Germinal center (tissue), 1 donor: ENCODE measurements around the gene GUCY1A2.

ENCODE experiments used
- DNase-seq: peaks from one replicate; pipeline ENCODE4 v3.0.0; 2012; ENCODE audit warnings: mixed read lengths, low spot score

GUCY1A2 gene

DNA sequence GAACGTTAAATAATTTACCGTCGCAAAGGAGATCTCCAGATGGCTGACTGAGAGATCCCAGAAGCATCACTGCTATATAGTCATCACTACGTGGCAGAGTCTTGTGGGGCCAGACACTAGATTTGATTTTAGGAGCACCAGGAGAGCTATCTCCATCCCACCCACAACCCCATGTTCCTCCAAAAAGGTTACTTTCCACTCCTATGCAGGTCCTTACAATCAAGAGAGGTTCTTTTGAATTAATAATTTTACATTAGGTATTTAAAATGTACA is 19.4 kb downstream of the GUCY1A2 start:
- no peak for DNase-seq

DNA sequence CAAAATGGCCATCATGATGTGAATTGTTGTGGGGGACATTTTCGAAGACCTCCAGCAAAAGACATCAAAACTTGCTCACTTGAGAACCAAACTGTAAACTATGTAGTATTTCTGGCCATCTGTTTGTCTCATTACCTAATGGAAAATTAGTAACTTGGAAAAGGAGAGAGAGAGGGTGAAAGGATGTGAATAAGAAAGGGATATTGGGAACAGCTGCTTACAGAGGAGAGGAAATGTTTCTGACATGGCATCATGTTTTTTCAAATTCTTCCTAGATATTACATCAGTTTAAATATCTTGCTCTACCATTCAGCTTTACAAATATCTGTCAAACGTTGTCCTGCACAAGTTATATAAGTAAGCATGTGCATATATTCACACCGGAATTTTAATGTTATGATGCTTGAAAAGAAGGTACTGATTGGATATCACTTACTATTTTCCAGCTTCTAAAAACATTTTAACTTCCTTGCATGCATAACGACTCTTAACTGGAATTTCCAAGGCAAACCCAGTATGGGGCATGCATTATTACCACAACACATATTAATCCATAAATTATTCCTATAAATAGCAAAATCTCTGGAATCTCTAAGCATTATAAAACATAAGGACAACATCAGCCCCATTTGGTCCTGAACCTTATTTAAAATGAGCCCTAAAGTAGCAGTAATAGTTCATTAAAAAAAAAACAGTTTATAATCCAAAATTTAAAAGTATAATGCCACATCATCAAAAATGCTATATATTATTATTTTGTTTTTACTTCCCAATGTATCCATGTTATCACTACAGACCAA is 20.0 kb downstream of the GUCY1A2 start:
- no peak for DNase-seq

DNA sequence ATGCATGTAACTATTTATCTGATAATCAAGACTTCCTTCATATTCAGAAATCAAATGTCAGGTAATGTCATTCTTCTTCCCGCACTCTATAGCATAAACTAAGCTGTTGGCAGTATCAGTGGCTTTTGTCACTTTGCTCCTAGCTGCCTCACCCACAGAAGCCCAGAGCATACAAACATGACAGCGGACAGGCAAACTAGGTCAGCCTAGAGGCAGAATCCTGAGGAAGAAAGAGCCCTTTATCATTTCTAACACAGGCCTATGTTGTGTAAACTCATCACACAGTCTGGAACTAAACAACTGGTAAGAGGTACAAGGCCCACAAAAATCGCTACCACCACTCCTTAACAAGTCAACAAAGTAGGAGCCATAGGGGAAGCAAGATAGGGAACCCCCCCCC is 21.0 kb downstream of the GUCY1A2 start:
- no peak for DNase-seq

DNA sequence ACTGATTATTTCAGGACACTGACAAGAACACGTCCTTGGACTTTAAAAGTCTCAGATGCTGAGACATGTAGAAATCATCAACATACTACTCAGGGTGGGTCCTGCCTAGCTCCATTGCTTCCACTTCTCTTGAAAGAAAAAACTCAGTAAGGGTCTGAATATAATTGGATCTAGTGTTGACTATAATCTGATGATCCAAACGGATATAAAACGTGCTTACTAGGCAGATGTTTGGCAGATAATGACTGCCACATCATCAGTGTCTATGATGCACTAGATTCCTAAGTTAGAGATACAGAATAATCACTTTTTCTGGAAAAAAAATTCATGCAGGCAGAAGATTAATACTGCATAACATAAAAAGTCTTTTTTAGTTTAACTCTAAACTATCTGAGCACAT is 21.6 kb downstream of the GUCY1A2 start:
- DNase-seq, result no peak

DNA sequence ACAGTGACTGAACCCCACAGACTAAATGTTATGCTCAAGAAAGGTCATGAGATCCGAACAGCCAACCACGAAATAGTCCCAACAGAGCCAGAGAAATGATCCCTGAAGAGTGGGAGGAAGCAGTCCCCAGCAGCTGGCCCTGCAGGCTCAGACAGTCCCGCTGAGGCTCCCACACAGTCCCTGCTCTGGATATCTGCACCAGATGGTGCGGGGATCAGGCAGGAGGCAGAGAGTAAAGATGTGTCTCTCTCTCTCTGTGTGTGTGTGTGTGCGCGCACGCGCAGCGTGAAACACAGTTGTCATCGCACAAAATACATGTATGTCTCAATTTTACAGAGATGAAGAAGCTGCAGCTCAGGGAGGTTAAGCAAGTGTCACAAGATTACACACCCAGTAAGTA is 27.9 kb downstream of the GUCY1A2 start:
- no peak for DNase-seq

DNA sequence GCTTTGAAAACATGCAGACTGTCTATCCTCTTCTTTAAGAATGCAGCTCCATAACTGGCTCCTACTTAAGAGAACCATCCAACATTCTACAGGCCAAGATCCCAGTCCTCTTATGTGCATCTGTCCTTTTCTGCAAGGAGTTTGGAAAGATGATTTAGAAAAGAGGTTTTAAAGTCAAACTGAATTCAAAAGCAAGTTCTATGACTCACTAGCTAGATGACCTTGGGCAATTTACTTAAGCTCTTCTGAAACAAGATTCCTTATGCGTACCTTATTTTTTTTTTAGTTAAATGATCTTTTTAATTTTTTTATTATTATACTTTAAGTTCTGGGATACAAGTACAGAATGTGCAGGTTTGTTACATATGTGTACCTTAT is 29.2 kb downstream of the GUCY1A2 start:
- no peak for DNase-seq

DNA sequence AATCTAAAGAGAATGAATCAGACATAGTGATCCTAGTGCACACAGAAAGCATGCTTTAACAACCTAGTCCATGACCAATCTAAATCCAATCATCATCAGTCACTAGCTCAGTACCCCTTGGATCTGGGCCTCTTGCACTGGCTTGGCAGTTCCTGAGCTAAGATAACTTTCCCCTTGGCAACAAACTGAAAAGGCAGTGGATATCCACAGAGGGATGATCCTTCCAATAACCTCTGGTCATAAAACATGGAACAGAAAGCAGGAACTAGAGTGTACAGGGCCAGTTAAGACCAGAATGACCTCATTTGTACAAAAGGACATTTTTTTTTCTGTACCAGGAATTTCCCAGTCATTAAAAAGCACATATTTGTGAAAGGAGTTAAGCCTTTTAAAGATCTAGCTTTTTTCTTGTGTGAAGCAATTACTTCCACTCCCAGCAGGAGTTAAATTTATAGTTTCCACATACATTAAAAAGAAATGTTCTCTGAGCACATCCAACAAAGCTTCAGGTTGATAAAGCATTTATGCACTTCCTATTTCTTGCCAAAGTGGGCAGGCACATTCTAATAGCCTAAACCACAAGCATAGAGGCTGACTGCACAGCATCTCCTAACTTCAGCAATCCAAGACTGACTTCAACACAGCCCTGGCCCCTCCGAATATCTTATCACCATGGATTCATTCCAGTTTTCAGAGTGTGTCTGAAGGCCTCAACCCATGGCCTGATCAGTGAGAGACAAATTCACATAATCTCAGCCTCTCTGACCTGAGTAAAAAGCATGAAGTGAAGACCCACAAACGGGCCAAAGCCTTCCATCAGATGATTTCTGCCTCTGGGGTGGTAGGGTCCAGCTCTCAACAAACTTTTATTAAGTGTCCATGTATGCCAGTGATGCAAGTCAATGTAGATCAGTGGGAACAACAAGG is 29.9 kb downstream of the GUCY1A2 start:
- DNase-seq, result no peak

DNA sequence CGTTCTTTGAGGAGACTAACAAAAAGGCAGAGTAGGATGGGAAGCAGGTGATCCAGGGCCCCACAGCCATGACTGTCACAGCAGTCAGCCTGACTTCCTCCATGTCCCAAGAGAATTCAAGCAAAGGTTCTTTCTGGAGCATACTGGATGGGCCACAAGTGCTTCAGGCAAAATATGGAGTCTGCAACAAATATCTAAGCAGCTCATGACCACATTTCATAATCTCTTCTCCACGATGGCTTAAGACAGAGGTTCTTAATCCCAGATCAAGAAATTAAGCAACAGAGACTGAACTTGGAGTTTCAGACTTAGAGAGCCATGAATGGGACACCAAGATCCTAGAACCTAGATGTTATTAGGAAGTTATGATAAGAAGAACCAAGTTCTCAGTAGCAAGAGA is 31.6 kb downstream of the GUCY1A2 start:
- DNase-seq, result no peak

DNA sequence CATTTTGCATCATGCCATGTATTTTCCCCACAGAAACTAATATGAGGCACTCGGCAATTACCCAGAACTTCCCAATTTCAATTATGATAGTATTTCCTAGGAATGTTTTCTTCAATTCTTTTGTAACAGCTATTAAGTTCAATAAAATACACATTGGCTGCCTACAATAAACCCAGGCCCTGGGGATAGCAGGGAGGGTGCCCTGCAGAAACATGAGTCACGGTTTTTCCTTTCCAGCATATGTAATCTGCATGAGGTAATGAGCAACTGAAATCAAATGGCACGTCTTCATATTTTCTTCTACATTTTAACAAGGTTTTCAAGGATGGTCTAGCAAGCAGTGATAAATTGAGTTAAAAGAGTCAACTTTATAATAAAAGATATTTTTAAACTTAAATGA is 32.0 kb downstream of the GUCY1A2 start:
- no peak for DNase-seq

DNA sequence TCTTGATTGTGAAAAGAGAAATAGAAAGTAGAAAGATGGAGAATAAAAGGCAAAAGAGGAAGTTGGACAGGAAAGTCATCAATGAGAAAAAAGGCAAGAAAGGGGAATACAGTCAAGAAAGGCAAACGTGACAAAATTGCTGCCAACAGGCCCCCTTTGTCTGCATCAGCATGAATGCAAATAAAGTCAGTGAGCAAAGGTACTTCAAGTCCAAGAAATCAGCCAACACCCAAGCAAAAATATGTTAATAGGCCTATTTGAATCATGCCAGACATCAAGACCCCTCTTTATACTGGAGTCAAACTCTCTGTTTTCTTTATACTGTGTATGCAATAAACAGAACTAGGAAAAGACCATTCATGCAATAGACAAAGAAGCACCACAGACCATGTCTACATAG is 34.3 kb downstream of the GUCY1A2 start:
- DNase-seq, result no peak

DNA sequence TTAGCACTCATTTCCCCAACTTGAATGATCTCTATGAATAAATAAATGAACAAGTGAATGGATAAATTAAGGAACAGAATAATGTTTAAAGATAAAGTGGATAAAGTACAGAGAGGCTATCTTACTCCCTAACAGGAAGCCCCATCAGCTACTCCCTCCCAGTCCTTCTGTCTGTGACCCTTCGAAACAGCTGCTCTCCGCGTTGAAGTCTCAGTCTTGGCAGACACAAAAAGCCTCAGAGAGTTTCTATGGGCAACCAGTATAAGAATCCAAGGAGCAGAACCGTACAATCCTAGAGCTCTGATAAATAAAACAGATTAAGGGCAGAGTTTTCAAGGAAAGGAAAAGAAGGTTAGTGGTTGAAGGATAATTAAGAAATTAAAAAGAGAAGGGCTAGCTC is 35.0 kb downstream of the GUCY1A2 start:
- no peak for DNase-seq

DNA sequence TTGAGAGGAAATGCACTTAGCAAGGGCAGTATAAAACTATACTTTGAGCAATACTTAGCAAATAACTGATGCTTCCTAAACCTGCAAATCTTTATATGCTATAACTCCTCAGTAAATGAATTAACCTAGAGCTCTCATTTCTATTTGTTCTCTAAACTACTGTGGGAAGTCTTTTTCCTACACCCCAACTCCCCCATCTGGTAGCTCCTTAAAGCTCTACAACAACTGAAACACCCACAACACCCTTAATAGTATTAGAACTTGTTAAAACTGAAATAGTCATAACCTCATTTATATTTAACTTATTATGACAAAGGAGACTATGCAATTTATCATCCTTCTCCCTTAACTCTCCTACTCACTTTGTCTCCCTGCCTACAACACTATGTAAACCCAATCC is 43.4 kb downstream of the GUCY1A2 start:
- no peak for DNase-seq

DNA sequence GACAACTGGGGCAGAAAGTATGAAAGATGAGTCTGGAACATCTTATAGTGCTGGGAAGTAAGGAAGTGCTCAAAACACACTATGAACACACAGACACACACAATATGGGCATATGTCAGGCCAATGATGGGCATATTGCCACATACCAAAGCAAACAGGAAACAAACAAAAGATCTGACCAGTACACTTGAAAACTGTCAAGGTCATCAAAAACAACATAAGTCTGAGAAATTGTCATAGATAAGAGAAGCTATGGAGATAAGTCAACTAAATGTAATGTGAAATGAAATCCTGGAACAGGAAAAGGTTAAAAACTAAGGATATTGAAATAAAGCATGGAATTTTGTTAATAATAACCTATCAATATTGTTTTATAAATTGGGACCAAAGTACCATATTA is 46.4 kb downstream of the GUCY1A2 start:
- DNase-seq, result no peak

DNA sequence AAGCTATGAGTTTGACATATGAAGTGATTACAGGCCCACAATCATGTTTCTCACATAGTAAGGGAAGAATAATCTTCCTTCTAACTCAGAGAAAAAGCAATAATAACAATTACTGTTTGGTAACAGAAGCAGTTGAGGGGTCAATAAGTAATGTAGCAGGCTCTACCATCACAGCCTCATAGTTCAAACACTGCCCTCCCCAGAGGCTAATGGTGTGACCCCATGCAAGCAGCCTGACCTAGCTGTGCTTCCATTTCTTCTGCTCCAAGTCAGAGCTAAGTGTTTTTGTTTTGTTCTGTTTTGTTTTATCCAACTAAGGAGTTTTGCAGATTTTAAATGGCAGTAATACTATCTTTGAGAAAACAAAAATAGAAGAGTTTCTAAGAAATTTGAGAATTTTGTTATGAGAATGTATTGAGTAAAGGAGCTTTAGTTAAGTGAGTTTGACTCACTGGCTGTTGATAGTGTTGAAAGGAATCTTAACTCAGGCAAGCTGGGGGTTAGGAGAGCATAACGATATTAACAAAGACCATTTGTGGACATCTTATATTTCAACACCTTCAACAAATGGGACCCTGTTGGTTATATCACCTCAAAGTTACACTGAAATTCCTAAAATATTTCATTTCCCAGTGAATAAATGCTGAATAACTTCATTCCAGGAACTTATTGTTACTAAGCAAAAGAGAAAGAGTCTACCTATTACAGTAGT is 48.5 kb downstream of the GUCY1A2 start:
- DNase-seq, result no peak

DNA sequence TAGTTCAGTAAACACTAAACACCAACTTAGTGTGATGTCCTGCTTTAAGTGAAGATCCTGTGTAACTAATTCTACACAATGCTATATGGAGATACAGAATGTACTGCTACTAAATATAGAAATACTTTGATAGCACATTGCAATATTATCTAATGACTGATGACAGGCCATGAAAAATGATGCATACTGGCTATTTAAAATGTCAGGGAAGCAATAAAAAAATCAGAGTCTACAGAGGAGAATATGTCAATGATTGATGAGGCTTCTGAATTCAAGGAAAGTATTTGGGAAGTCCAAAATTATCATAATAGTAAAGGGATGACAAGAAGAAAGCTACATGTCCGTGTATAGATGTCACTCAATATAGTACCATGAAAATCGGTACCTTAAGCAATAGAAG is 55.3 kb downstream of the GUCY1A2 start:
- no peak for DNase-seq

DNA sequence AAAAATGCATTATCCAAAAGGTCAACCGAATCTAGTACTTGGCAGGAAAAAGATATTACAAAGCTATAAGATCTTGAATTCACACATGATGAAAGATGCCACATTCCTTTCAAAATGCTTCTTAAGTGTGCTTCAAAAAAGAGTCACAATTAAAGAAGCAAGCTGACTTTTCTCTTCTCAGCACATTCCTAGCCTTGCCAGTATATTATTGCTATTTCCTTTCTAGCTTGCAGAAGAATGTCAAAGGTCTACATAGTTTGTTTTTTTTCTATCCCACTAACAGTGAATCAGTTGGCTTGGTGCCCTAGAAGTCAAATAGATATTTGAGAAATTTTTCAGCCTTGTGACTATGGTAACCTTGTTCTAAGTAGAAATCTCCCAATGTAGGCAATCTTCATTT is 56.8 kb downstream of the GUCY1A2 start:
- no peak for DNase-seq

DNA sequence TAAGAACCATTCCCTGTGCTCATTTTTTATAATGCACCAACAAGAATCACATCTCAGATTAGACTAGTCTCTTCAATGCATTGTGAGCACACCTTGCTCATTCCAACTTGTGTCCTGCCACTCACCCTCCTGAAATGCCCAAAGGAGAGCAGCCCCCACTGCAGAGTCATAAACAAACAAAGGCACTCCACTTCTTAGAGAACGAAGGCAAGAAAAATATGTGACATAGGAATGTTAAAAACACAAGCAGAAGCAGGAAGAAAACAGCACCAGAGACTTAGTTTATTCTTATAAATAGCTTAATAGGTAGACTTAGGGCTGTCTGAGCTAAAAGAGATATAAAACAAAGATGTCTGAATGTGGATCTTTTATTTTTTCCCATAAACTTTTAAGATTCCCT is 57.2 kb downstream of the GUCY1A2 start:
- DNase-seq, result no peak

DNA sequence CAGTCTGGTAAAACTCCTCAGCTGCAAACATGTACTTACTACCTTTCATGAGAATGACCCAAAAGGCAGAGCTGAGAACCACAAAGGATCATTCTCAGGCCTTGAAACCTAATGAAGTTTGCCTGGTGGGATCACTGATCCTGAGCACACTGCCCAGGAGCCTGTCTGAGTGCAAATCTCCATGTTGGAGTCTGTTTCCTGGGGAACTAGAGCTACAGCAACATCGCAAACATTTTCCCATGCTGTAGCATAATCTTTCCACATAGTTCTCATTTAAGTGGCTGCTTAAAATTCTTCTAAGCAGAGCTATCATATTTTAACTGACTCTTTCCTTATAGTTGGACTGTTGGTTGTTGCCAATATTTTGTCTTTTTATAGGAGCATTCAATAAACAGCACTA is 58.5 kb downstream of the GUCY1A2 start:
- no peak for DNase-seq

DNA sequence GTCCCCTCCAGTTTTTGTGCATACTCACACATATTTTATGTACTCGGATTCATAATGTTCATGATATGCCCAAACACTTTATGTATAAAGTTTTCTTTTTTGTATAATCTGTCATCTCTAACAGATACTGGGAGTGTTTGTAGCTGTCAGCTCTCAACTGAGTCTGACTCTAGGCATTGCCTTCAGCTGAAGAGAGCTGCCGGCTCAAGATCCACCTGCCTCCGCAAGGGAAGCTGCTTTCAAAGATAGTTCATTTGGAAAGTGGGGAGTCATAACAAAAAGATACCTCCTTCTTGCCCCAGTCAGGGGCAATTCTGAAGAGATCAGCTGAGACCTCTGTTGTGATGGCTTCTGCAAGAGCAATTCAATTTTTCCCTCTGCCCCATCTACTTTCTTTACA is 58.9 kb downstream of the GUCY1A2 start:
- no peak for DNase-seq

DNA sequence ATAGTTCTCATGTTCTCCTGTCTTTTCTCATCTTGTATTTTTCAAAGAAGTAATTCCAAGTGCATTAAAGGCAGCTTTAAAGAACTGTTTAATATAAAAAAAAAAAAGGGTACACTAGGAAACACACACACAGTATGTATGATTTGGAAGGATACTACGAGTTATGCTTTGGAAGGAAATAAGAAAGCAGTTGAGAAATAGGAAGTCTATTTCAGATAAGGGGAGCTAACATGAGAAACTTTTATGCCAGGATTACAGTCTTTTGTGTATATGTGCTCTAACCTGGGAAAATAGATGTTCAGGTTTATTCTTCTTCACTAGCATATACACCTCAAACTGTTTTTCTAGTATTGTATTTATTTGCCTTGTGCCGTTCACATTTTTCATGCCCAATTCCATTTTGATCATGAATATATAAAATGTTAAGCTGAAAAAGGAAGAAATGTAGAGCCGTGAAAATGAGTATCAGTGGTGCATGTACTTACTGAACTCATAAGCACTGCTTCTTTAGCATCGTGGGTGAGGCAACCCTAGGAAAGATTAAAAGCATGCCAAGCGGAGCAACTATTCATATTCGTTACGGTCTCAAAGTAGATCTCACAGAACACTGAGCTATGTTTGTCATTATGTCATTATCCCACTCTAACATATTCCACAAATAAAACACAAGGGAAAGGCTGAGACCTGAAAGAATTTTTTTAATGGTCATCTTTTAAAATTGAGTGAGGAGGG is 59.6 kb downstream of the GUCY1A2 start:
- DNase-seq, result no peak

DNA sequence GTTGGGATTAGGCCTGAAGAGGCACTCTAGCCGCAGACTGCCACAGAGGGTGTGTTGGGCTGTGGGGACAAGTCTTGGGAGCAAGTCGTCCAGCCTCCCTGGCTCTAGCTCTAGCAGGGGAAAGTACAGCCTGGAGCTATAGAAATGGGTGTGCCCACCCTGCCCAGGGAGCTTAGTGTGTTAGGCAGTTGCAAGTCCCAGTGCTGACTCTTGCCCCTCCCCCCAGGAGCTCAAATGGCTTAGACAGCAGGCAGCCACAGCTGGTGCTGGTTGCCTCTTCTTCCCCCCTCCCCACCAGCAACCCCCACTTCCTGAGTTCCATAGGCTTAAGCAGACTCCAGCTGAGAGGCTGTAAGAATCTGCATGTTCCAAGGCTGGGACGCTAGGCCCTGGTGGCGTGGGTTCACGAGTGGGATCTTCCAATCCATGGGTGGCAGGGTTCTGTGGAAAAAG is 61.2 kb downstream of the GUCY1A2 start:
- no peak for DNase-seq

DNA sequence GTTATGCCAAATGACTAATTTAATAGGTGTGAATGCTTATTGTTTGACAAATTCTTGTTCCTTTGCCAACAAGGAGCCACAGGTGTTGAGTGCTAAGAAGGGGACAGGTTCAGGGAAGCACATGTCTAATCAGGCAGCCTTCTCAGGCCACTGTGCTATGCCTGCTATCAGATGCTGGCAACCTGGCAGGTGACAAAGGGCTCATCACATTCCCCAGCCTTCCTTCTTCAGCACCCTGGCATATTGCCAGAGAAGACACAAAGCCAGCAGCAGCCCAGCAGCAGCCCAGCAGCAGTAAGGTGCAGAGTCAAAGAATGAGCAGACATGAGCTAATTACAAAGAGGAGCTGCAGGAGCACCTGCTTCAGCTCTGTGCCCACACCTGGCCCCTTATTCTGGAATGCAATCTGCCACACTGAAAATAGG is 68.2 kb downstream of the GUCY1A2 start:
- DNase-seq, result no peak
